Ovary (tissue), 9 donors: ENCODE results near the gene NF1. TPM values are rescaled to one million over a fixed set of nuclear protein-coding genes. Genes with fewer than 3 reads are reported as not detected.

Experiments used
- DNase-seq, 5 donors: peaks; one replicate each; pipeline ENCODE4 v3.0.0-alpha.2; 2019 to 2020
- H3K27ac ChIP-seq, 2 donors: fragments of 200-600 bp; one replicate each; pipeline versions ENCODE4 v1.5.1 to v1.8.0; 2019 to 2022
- H3K27me3 ChIP-seq: fragments of 200-600 bp; one replicate; pipeline ENCODE4 v1.8.0; 2022
- H3K36me3 ChIP-seq: fragments of 200-600 bp; sonication (generic); one replicate; pipeline ENCODE4 v1.5.1; 2019
- H3K4me1 ChIP-seq: one replicate; pipeline ENCODE4 v1.8.1; 2013; ENCODE audit warnings: mild to moderate bottlenecking, moderate library complexity; ENCODE audit not compliant: insufficient read depth
- H3K4me3 ChIP-seq: fragments of 200-600 bp; sonication (generic); one replicate; pipeline ENCODE4 v1.5.1; 2017
- H3K9me3 ChIP-seq, 2 donors: fragments of 200-600 bp in 1 of 2; sonication (generic) in 1 of 2; one replicate each; pipeline versions ENCODE4 v1.5.1 to v1.8.1; 2013 to 2019; ENCODE audit warnings: mild to moderate bottlenecking in 1 of 2, moderate library complexity in 1 of 2
- EP300 ChIP-seq: sonication (generic); formaldehyde crosslinking; IDR thresholded peaks from one replicate; pipeline ENCODE4 v1.6.1; 2017; ENCODE audit warnings: antibody characterized with exemption
- POLR2A ChIP-seq: fragments of 450-650 bp; IDR thresholded peaks from one replicate; pipeline ENCODE4 v1.6.1; 2017; ENCODE audit warnings: antibody characterized with exemption, mild to moderate bottlenecking, moderate library complexity
- WGBS, 3 donors: extraction: QIAGEN DNeasy Blood & Tissue Kit in 1 of 3; methylation state at CpG; one replicate each; pipeline versions ENCODE4 v1.1.5 to v1.1.7; 2013 to 2017; 5-methylcytosine and 5-hydroxymethylcytosine counted together
- intact Hi-C, 4 donors: fragments of 100-400 bp; cut with DNase I; formaldehyde crosslinking; loops; one replicate each; pipeline versions ENCODE4 v1.11.0 to v1.15.1; 2022 to 2023
- polyA plus RNA-seq, 2 donors: library from polyadenylated mRNA; stranded (reverse); fragments of 200-250 nt in 1 of 2; fragments of 350-450 nt in 1 of 2; fragmentation: Illumina TruSeq in 1 of 2; extraction: RNeasy Lipid Tissue Mini Kit (QIAGEN cat#74804) in 1 of 2; gene quantifications; one replicate each; pipeline ENCODE4 v1.2.3, GENCODE V29; 2013 to 2014
- total RNA-seq, 7 donors: library from RNA; depleted of rRNA in 2 of 7; stranded (reverse); fragments of >200 nt in 2 of 7; fragmentation: NEBNext Ultra II Directional in 3 of 7; extraction: Animal tissue kit (Norgen Biotek cat#: 25700) in 3 of 7; gene quantifications; one replicate each; pipeline versions ENCODE4 v1.1.0 to v1.2.4, GENCODE V29; 2016 to 2023
- TF ChIP-seq, protein P1 (sequence below), 3 donors: fragments of 450-650 bp in 2 of 3; fragments of 200-600 bp in 1 of 3; IDR thresholded peaks; one replicate each; pipeline versions ENCODE4 v1.5.1 to v1.8.0; 2016 to 2022; ENCODE audit warnings: antibody characterized with exemption in 3 of 3, mild to moderate bottlenecking in 1 of 3
- donor health status: DM: no; HTN: no; CAD: no; lungs with moderate emphysema.
- donor health status: DM: no; HTN: no; CAD: no.
- donor health status: Bipolar disorder and iron deficiency.
- donor health status: DM: yes; HTN: yes; CAD: no.
- donor health status: DM: no; HTN: no; CAD: no.
- donor health status: DM: yes; HTN: yes; CAD: no.

NF1 gene
- total and polyA plus RNA-seq, 9 donors = 11.1 to 62.0 (median 57.0) TPM

DNA sequence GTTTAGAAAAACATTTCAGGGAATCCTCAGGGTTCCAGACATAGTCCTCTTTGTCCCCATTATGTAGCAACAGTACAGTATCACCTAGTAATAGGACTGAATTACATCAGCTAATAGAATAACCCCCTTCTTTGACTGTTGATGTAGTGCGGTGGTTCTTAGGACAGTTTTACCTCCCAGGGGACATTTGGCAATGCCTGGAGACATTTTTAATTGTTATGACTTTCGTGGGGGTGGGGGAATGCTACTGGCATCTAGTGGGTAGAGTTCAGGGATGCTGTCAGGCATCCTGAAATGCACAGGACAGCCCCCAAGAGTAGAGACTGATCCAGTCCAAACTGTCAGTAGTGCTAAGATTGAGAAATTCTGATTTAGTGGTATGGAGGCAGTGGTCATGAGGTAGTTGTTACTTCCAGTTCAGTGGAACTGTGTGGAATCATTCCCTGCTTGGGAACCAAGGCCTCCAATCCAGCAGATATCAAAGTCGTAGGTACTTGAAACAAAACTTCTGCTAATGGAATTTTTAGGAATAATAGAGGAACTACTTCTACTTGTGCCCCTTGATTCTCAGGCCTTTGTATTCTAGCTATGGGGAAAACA is 20.3 kb downstream of the NF1 start:
- Histone ChIP-seq H3K4me1 (peaks cover 3% of the 10 kb centered on the region), H3K27me3 (no peaks in the 10 kb centered on the region), H3K9me3 (no peaks in the 10 kb centered on the region), H3K27ac (no peak overlapping the region), H3K36me3 (no peaks in the 10 kb centered on the region), H3K4me3 (no peak overlapping the region)
- no peak for DNase-seq
- TF ChIP-seq, protein P1, sequence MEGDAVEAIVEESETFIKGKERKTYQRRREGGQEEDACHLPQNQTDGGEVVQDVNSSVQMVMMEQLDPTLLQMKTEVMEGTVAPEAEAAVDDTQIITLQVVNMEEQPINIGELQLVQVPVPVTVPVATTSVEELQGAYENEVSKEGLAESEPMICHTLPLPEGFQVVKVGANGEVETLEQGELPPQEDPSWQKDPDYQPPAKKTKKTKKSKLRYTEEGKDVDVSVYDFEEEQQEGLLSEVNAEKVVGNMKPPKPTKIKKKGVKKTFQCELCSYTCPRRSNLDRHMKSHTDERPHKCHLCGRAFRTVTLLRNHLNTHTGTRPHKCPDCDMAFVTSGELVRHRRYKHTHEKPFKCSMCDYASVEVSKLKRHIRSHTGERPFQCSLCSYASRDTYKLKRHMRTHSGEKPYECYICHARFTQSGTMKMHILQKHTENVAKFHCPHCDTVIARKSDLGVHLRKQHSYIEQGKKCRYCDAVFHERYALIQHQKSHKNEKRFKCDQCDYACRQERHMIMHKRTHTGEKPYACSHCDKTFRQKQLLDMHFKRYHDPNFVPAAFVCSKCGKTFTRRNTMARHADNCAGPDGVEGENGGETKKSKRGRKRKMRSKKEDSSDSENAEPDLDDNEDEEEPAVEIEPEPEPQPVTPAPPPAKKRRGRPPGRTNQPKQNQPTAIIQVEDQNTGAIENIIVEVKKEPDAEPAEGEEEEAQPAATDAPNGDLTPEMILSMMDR (IDR thresholded peaks at IDR 0.05) = no peak
- no peak for TF ChIP-seq EP300
- WGBS, 3 donors = 86 to 96% (median 89%) methylated on average over 3 of the region's 3 CpGs
- intact Hi-C loops = no loop called here

DNA sequence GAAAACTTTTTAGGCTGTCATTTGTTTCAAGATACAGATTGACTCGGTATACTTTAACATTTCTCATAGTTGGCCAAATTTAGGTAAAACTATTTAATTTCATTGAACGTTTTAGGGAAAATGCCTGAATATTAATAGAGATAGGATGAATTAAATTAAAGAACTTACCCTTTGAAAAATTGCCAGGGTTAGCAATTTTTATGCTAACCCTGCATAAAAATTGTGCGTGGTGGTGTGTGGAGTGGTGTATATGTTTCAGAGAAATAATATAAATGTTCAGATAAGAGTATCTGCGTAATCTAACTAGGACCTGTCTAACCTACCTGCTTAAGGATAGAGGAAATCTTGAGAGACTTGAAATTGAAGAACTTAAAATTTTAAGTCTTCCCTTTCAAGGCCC is 21.4 kb downstream of the NF1 start:
- no peak for DNase-seq
- Histone ChIP-seq H3K9me3 (no peaks in the 10 kb centered on the region), H3K27me3 (no peaks in the 10 kb centered on the region), H3K4me1 (peaks cover 3% of the 10 kb centered on the region), H3K27ac (no peak overlapping the region), H3K4me3 (no peak overlapping the region), H3K36me3 (no peaks in the 10 kb centered on the region)
- intact Hi-C loops = no loop called here
- WGBS, 3 donors = 84 to 86% (median 86%) methylated on average over 4 of the region's 4 CpGs
- TF ChIP-seq POLR2A (no peak), EP300 (no peak)
- TF ChIP-seq, protein P1 (IDR thresholded peaks at IDR 0.05) = no peak

DNA sequence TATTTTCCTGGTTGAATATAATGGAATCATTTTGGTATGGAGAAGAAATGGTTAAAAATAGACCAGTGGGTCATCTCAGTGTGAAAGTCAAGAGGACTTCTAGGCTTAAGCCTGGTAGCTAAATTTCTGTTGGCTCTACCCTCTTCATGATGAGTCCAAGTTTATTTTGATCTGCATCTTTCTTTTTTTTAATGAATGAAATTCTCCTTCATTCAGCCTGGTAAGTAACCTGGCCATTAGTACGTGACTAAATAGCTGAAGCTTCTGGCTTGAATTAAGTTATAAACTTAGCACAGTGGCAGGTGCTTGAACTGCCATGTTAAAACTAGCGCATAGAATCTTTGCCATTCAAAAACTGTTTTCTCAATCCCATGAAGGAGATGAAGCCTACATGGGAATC is 28.0 kb downstream of the NF1 start:
- no peak for DNase-seq
- Histone ChIP-seq H3K36me3 (no peaks in the 10 kb centered on the region), H3K4me1 (peaks cover 1% of the 10 kb centered on the region), H3K9me3 (no peaks in the 10 kb centered on the region), H3K27me3 (no peaks in the 10 kb centered on the region), H3K4me3 (no peak overlapping the region), H3K27ac (no peak overlapping the region)
- intact Hi-C loops = no loop called here
- TF ChIP-seq, protein P1 (IDR thresholded peaks at IDR 0.05) = no peak
- TF ChIP-seq EP300 = no peak
- TF ChIP-seq POLR2A = no peak
- 67 to 82% (median 74%) methylated on average over 2 of the region's 2 CpGs for WGBS, 3 donors

DNA sequence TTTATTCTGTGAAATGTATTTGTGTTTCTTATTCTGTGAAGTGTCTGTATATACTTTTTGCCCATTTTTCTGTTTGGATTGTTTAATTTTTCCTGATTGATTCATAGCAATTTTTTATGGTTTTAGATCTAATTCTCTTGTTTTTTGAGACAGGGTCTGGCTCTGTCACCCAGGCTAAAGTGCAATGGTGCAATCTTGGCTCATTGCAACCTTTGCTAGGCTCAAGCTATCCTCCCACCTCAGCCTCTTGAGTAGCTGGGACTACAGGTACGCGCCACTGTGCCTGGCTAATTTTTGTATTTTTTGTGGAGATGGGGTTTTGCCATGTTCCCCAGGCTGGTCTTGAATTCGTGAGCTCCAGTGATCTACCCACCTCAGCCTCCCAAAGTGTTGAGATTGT is 31.5 kb downstream of the NF1 start:
- TF ChIP-seq EP300 = no peak
- TF ChIP-seq POLR2A = no peak
- TF ChIP-seq, protein P1 (IDR thresholded peaks at IDR 0.05) = no peak
- no peak for DNase-seq
- Histone ChIP-seq H3K27ac (no peak overlapping the region), H3K9me3 (no peaks in the 10 kb centered on the region), H3K27me3 (no peaks in the 10 kb centered on the region), H3K4me1 (peaks cover 6% of the 10 kb centered on the region), H3K4me3 (no peak overlapping the region), H3K36me3 (no peaks in the 10 kb centered on the region)
- 83 to 97% (median 88%) methylated on average over 3 of the region's 3 CpGs for WGBS, 3 donors
- intact Hi-C loops = no loop called here
